HepG2 (cell line): Measurements from ENCODE around the gene TLCD3B. TPM values are rescaled to one million over a fixed set of nuclear protein-coding genes. Genes with fewer than 3 reads are reported as not detected.

Experiments used
- ARID2 ChIP-seq: sonication (generic); formaldehyde crosslinking; IDR thresholded peaks from 2 replicates; pipeline ENCODE4 v1.8.1; 2022; ENCODE audit warnings: mild to moderate bottlenecking, missing genetic modification reagents, borderline replicate concordance
- ARID4A ChIP-seq: sonication (generic); formaldehyde crosslinking; IDR thresholded peaks from 2 replicates; pipeline ENCODE4 v1.5.0; 2020; ENCODE audit warnings: mild to moderate bottlenecking, missing genetic modification reagents, borderline replicate concordance
- CBX5 ChIP-seq: sonication (generic); formaldehyde crosslinking; IDR thresholded peaks from 2 replicates; pipeline ENCODE4 v1.4.0; 2020; ENCODE audit warnings: missing genetic modification reagents, borderline replicate concordance
- CHD4 ChIP-seq: fragments of 200-600 bp; sonication (generic); IDR thresholded peaks from 2 replicates; pipeline ENCODE4 v1.7.0; 2017; ENCODE audit warnings: mild to moderate bottlenecking, low read length, borderline replicate concordance
- E2F2 ChIP-seq: sonication (generic); formaldehyde crosslinking; IDR thresholded peaks from 2 replicates; pipeline ENCODE4 v1.4.0; 2020; ENCODE audit warnings: missing genetic modification reagents, borderline replicate concordance
- FOXP4 ChIP-seq: sonication (generic); formaldehyde crosslinking; IDR thresholded peaks from 2 replicates; pipeline ENCODE4 v1.4.0; 2020; ENCODE audit warnings: missing genetic modification reagents
- IKZF5 ChIP-seq: IDR thresholded peaks from 2 replicates; pipeline ENCODE4 v1.6.1; 2018; ENCODE audit warnings: missing genetic modification reagents, mild to moderate bottlenecking, missing compliant biosample characterization
- KDM1A ChIP-seq: IDR thresholded peaks from 2 replicates; pipeline ENCODE4 v1.6.1; 2016; ENCODE audit warnings: missing compliant biosample characterization
- MTA3 ChIP-seq: sonication (generic); formaldehyde crosslinking; IDR thresholded peaks from 2 replicates; pipeline ENCODE4 v1.4.0; 2020; ENCODE audit warnings: missing genetic modification reagents
- NR2F2 ChIP-seq: IDR thresholded peaks from 2 replicates; pipeline ENCODE4 v1.6.1; 2012; ENCODE audit warnings: low read depth, inconsistent platforms, borderline replicate concordance
- PRPF4 ChIP-seq: fragments of 200-400 bp; formaldehyde crosslinking; IDR thresholded peaks from 2 replicates; pipeline ENCODE4 v1.6.1; 2016; ENCODE audit warnings: low read length, low read depth; ENCODE audit not compliant: poor library complexity, severe bottlenecking
- TSC22D2 ChIP-seq: sonication (generic); formaldehyde crosslinking; IDR thresholded peaks from 2 replicates; pipeline ENCODE4 v1.5.1; 2020; ENCODE audit warnings: missing genetic modification reagents, mild to moderate bottlenecking, borderline replicate concordance
- YY1 ChIP-seq: IDR thresholded peaks from 2 replicates; pipeline ENCODE4 v1.6.1; 2011; ENCODE audit warnings: low read length, low read depth, moderate library complexity, mild to moderate bottlenecking; ENCODE audit not compliant: insufficient read depth, insufficient replicate concordance
- ZNF205 ChIP-seq: IDR thresholded peaks from 2 replicates; pipeline ENCODE4 v1.6.1; 2018; ENCODE audit warnings: missing biosample characterization, missing genetic modification reagents
- ZNF24 ChIP-seq: fragments of 450-650 bp; IDR thresholded peaks from 2 replicates; pipeline ENCODE4 v1.6.1; 2017; ENCODE audit warnings: antibody characterized with exemption, mild to moderate bottlenecking
- ZNF552 ChIP-seq: sonication (generic); formaldehyde crosslinking; IDR thresholded peaks from 2 replicates; pipeline ENCODE4 v1.9.0; 2022; ENCODE audit warnings: missing genetic modification reagents, mild to moderate bottlenecking, borderline replicate concordance
- ZNF598 ChIP-seq: sonication (generic); formaldehyde crosslinking; IDR thresholded peaks from 2 replicates; pipeline ENCODE4 v1.5.1; 2020; ENCODE audit warnings: mild to moderate bottlenecking, missing genetic modification reagents, borderline replicate concordance
- ZNF790 ChIP-seq: sonication (generic); formaldehyde crosslinking; IDR thresholded peaks from 2 replicates; pipeline ENCODE4 v1.8.0; 2022; ENCODE audit warnings: missing genetic modification reagents, mild to moderate bottlenecking, borderline replicate concordance
- ZNF839 ChIP-seq: sonication (generic); formaldehyde crosslinking; IDR thresholded peaks from 2 replicates; pipeline ENCODE4 v1.4.0; 2020; ENCODE audit warnings: missing genetic modification reagents, mild to moderate bottlenecking, borderline replicate concordance
- polyA plus RNA-seq, 8 experiments: library from polyadenylated mRNA; depleted of rRNA in 3 of 8; stranded (reverse) in 7 of 8; unstranded in 1 of 8; fragments of >200 nt; fragmentation: Illumina TruSeq in 4 of 8; extraction: Trizol in 4 of 8; gene quantifications; 2 replicates each; pipeline versions ENCODE4 v1.2.1 to v1.2.3, GENCODE V29; 2011 to 2016; ENCODE audit warnings: low read depth in 4 of 8, missing spikeins in 1 of 8, mixed read lengths in 1 of 8; ENCODE audit not compliant: insufficient read depth in 1 of 8
- total RNA-seq, 5 experiments: library from RNA; depleted of rRNA; stranded (reverse); fragments of >200 nt; fragmentation: Illumina TruSeq; extraction: Trizol; gene quantifications; 2 replicates each; pipeline ENCODE4 v1.2.3, GENCODE V29; 2016; ENCODE audit warnings: low read depth in 1 of 5

TLCD3B gene
- total and polyA plus RNA-seq, 2 of the 13 experiments (the other 11 are each of a cell fraction or from before 2014, with no cell fraction given) = not detected

- TF ChIP-seq PRPF4 (no peak), TSC22D2 (CRISPR knock-in tag) (no peak), FOXP4 (0 out of 2 replicates have a peak, but pooled peaks have one; percentile 23), ZNF790 (CRISPR knock-in tag) (0 out of 2 replicates have a peak, but pooled peaks have one; percentile 64), ZNF839 (CRISPR knock-in tag) (0 out of 2 replicates have a peak, but pooled peaks have one; percentile 66), KDM1A (peak; percentile 19; the same call in 1 of the 2 replicates), ARID2 (CRISPR knock-in tag) (no peak), ARID4A (CRISPR knock-in tag) (no peak), MTA3 (CRISPR knock-in tag) (no peak), ZNF24 (peak; percentile 85; the same call in 1 of the 2 replicates), NR2F2 (no peak), CBX5 (no peak), ZNF205 (0 out of 2 replicates have a peak, but pooled peaks have one; percentile 7), ZNF598 (CRISPR knock-in tag) (peak; percentile 36; the same call in 1 of the 2 replicates), ZNF552 (CRISPR knock-in tag) (no peak), E2F2 (CRISPR knock-in tag) (0 out of 2 replicates have a peak, but pooled peaks have one; percentile 8), YY1 (no peak), CHD4 (no peak), IKZF5 (CRISPR knock-in tag) (0 out of 2 replicates have a peak, but pooled peaks have one; percentile 12)
These were observed 32.3 kb upstream of the TLCD3B start (continued) for GRCh38 chr16:30063278-30063892.
